ENCODE results near the gene TBXA2R.

The TBXA2R gene

DNA sequence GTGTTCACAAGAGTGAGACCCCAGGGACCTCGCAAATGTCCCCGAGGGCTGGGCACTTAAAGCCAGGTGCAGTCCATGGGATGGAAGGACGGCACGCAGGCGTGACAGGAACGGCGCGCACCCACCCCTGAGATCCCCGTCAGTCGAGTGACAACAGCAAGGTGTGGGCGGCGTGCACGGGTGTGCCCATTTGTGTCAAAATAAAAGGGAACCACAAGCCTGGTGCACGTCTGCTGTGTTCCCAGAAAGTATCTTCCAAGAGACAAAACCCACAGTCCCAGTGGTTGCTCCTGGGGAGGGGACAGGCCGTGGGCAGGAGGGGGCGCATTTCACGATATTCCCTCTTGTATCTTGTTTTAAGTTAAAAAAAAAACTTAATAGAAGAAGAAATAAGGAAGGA is 35.6 kb upstream of the TBXA2R start:
- no peak overlapping the region for H4K91ac ChIP-seq (ENCODE audit: low read depth, low read length)
- H3K14ac ChIP-seq (ENCODE audit: low read length), result no peak overlapping the region
- no peak overlapping the region for H2BK5ac ChIP-seq (ENCODE audit: low read depth, low read length, poor library complexity)
- H3K4me1 ChIP-seq (ENCODE audit: control insufficient read depth in 1 of 2, insufficient read depth in 2 of 2, low read length in 2 of 2), result no peaks in the 10 kb centered on the region
- no CpG with 5 or more reads among the region's 17 CpGs for WGBS (ENCODE audit: extremely low coverage, insufficient coverage, insufficient read length)
- peaks cover 79 to 80% of the 10 kb centered on the region in 2 experiments for H3K36me3 ChIP-seq (ENCODE audit: control insufficient read depth in 1 of 2, insufficient read depth in 2 of 2, low read length in 2 of 2)
- no peak overlapping the region for H3K9ac ChIP-seq (ENCODE audit: low read length)
- no peaks in the 10 kb centered on the region for H3K79me1 ChIP-seq (ENCODE audit: low read length)
- H3K4me2 ChIP-seq (ENCODE audit: low read length), result no peak overlapping the region
- no peak overlapping the region for H2AK5ac ChIP-seq (ENCODE audit: low read length)
- no peak overlapping the region for H2BK12ac ChIP-seq (ENCODE audit: low read length)
- no peak overlapping the region for H3K27ac ChIP-seq (ENCODE audit: low read depth, low read length)
- no peaks in the 10 kb centered on the region for H3K79me2 ChIP-seq (ENCODE audit: control insufficient read depth, insufficient read depth, low read length, poor library complexity)
- no peaks in the 10 kb centered on the region for H3K27me3 ChIP-seq (ENCODE audit: insufficient read depth, low read length)
- H3K18ac ChIP-seq (ENCODE audit: low read length), result no peak overlapping the region
- H2AFZ ChIP-seq (ENCODE audit: insufficient read depth, low read length, poor library complexity), result no peak overlapping the region
- H3K4ac ChIP-seq (ENCODE audit: low read depth, low read length), result no peak overlapping the region
- no peak for DNase-seq
- peaks cover 5% of the 10 kb centered on the region for H3K9me3 ChIP-seq (ENCODE audit: insufficient read depth, low read depth, low read length)
- no peak overlapping the region for H2BK120ac ChIP-seq (ENCODE audit: insufficient read depth, low read length, poor library complexity)
- no peak overlapping the region for H4K12ac ChIP-seq (ENCODE audit: low read depth, low read length)
- no peak overlapping the region for H3K23ac ChIP-seq (ENCODE audit: low read length)
- no peak overlapping the region for H4K8ac ChIP-seq (ENCODE audit: low read depth, low read length)
- no peak overlapping the region for H3K4me3 ChIP-seq (ENCODE audit: low read depth, low read length)

- no peaks in the 10 kb centered on the region for H3K79me2 ChIP-seq (ENCODE audit: control insufficient read depth, insufficient read depth, low read length, poor library complexity)
- H3K4ac ChIP-seq (ENCODE audit: low read depth, low read length), result no peak overlapping the region
- peaks cover 79 to 81% of the 10 kb centered on the region in 2 experiments for H3K36me3 ChIP-seq (ENCODE audit: control insufficient read depth in 1 of 2, insufficient read depth in 2 of 2, low read length in 2 of 2)
- no peak overlapping the region for H4K8ac ChIP-seq (ENCODE audit: low read depth, low read length)
- DNase-seq, result no peak
- no peak overlapping the region for H2BK12ac ChIP-seq (ENCODE audit: low read length)
- H3K23ac ChIP-seq (ENCODE audit: low read length), result no peak overlapping the region
- no peak overlapping the region for H2BK120ac ChIP-seq (ENCODE audit: insufficient read depth, low read length, poor library complexity)
- H3K4me1 ChIP-seq (ENCODE audit: control insufficient read depth in 1 of 2, insufficient read depth in 2 of 2, low read length in 2 of 2), result no peaks in the 10 kb centered on the region
- no peak overlapping the region for H3K27ac ChIP-seq (ENCODE audit: low read depth, low read length)
- H2BK5ac ChIP-seq (ENCODE audit: low read depth, low read length, poor library complexity), result no peak overlapping the region
- WGBS (ENCODE audit: extremely low coverage, insufficient coverage, insufficient read length), result no CpG with 5 or more reads among the region's 28 CpGs
- no peak overlapping the region for H3K4me3 ChIP-seq (ENCODE audit: low read depth, low read length)
- no peak overlapping the region for H3K9ac ChIP-seq (ENCODE audit: low read length)
- H3K14ac ChIP-seq (ENCODE audit: low read length), result no peak overlapping the region
- H3K79me1 ChIP-seq (ENCODE audit: low read length), result no peaks in the 10 kb centered on the region
- no peak overlapping the region for H4K12ac ChIP-seq (ENCODE audit: low read depth, low read length)
- H4K91ac ChIP-seq (ENCODE audit: low read depth, low read length), result no peak overlapping the region
- H3K4me2 ChIP-seq (ENCODE audit: low read length), result no peak overlapping the region
- peaks cover 5% of the 10 kb centered on the region for H3K9me3 ChIP-seq (ENCODE audit: insufficient read depth, low read depth, low read length)
- no peak overlapping the region for H2AK5ac ChIP-seq (ENCODE audit: low read length)
- no peak overlapping the region for H2AFZ ChIP-seq (ENCODE audit: insufficient read depth, low read length, poor library complexity)
- H3K27me3 ChIP-seq (ENCODE audit: insufficient read depth, low read length), result no peaks in the 10 kb centered on the region
- no peak overlapping the region for H3K18ac ChIP-seq (ENCODE audit: low read length)
These were observed 35.0 kb upstream of the TBXA2R start for GRCh38 chr19:3641515-3642269.

DNA sequence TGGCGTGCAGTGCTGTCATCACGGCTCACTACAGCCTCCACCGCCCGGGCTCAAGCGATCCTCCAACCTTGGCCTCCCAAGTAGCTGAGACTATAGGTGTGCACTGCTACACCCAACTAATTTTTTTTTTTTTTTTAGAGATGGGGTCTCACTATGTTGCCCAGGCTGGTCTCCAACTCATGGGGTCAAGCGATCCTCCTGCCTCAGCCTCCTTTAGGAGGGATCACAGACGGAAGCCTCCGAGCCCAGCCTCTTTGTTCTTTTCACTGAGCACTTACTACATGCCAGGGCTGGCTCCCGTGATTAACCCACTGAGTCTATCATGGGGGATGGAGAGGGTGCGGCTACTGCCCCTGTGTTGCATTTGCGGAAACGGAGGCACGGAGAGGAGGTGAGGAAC is 32.8 kb upstream of the TBXA2R start:
- Histone ChIP-seq H3K4me3 (ENCODE audit: low read depth, low read length) (no peak overlapping the region), H3K9ac (ENCODE audit: low read length) (no peak overlapping the region), H3K9me3 (ENCODE audit: insufficient read depth, low read depth, low read length) (peaks cover 5% of the 10 kb centered on the region), H4K12ac (ENCODE audit: low read depth, low read length) (no peak overlapping the region), H3K27ac (ENCODE audit: low read depth, low read length) (no peak overlapping the region), H3K18ac (ENCODE audit: low read length) (no peak overlapping the region), H3K14ac (ENCODE audit: low read length) (no peak overlapping the region), H3K4me1 (ENCODE audit: control insufficient read depth in 1 of 2, insufficient read depth in 2 of 2, low read length in 2 of 2) (no peaks in the 10 kb centered on the region), H4K91ac (ENCODE audit: low read depth, low read length) (no peak overlapping the region), H3K4me2 (ENCODE audit: low read length) (no peak overlapping the region), H2BK12ac (ENCODE audit: low read length) (no peak overlapping the region), H2AFZ (ENCODE audit: insufficient read depth, low read length, poor library complexity) (no peak overlapping the region), H2BK5ac (ENCODE audit: low read depth, low read length, poor library complexity) (no peak overlapping the region), H2AK5ac (ENCODE audit: low read length) (no peak overlapping the region), H3K79me2 (ENCODE audit: control insufficient read depth, insufficient read depth, low read length, poor library complexity) (no peaks in the 10 kb centered on the region), H3K23ac (ENCODE audit: low read length) (no peak overlapping the region), H3K36me3 (ENCODE audit: control insufficient read depth in 1 of 2, insufficient read depth in 2 of 2, low read length in 2 of 2) (peaks cover 63 to 67% of the 10 kb centered on the region in 2 experiments), H3K27me3 (ENCODE audit: insufficient read depth, low read length) (no peaks in the 10 kb centered on the region), H3K79me1 (ENCODE audit: low read length) (no peaks in the 10 kb centered on the region), H4K8ac (ENCODE audit: low read depth, low read length) (no peak overlapping the region), H2BK120ac (ENCODE audit: insufficient read depth, low read length, poor library complexity) (no peak overlapping the region), H3K4ac (ENCODE audit: low read depth, low read length) (no peak overlapping the region)
- no CpG with 5 or more reads among the region's 13 CpGs for WGBS (ENCODE audit: extremely low coverage, insufficient coverage, insufficient read length)
- DNase-seq, result no peak

GRCh38 chr19:3638208-3639193 is 31.8 kb upstream of the TBXA2R start:
- no CpG with 5 or more reads among the region's 55 CpGs for WGBS (ENCODE audit: extremely low coverage, insufficient coverage, insufficient read length)

More at GRCh38 chr19:3638208-3639193, 31.8 kb upstream of the TBXA2R start:
- no peak overlapping the region for H3K23ac ChIP-seq (ENCODE audit: low read length)
- no peak overlapping the region for H3K18ac ChIP-seq (ENCODE audit: low read length)
- no peak overlapping the region for H3K4ac ChIP-seq (ENCODE audit: low read depth, low read length)
- H3K27me3 ChIP-seq (ENCODE audit: insufficient read depth, low read length), result no peaks in the 10 kb centered on the region
- H2BK5ac ChIP-seq (ENCODE audit: low read depth, low read length, poor library complexity), result no peak overlapping the region
- no peak for DNase-seq
- H2AK5ac ChIP-seq (ENCODE audit: low read length), result no peak overlapping the region
- no peak overlapping the region for H2BK120ac ChIP-seq (ENCODE audit: insufficient read depth, low read length, poor library complexity)
- H2AFZ ChIP-seq (ENCODE audit: insufficient read depth, low read length, poor library complexity), result no peak overlapping the region
- no peak overlapping the region for H3K4me2 ChIP-seq (ENCODE audit: low read length)
- no peaks in the 10 kb centered on the region for H3K79me1 ChIP-seq (ENCODE audit: low read length)
- H3K9me3 ChIP-seq (ENCODE audit: insufficient read depth, low read depth, low read length), result peaks cover 5% of the 10 kb centered on the region
- no peak overlapping the region for H3K4me3 ChIP-seq (ENCODE audit: low read depth, low read length)
- H3K79me2 ChIP-seq (ENCODE audit: control insufficient read depth, insufficient read depth, low read length, poor library complexity), result no peaks in the 10 kb centered on the region
- H3K27ac ChIP-seq (ENCODE audit: low read depth, low read length), result no peak overlapping the region
- H4K12ac ChIP-seq (ENCODE audit: low read depth, low read length), result no peak overlapping the region
- H2BK12ac ChIP-seq (ENCODE audit: low read length), result no peak overlapping the region
- H3K14ac ChIP-seq (ENCODE audit: low read length), result no peak overlapping the region
- H4K8ac ChIP-seq (ENCODE audit: low read depth, low read length), result no peak overlapping the region
- H3K4me1 ChIP-seq (ENCODE audit: control insufficient read depth in 1 of 2, insufficient read depth in 2 of 2, low read length in 2 of 2), result no peaks in the 10 kb centered on the region
- peaks cover 64 to 65% of the 10 kb centered on the region in 2 experiments for H3K36me3 ChIP-seq (ENCODE audit: control insufficient read depth in 1 of 2, insufficient read depth in 2 of 2, low read length in 2 of 2)
- H4K91ac ChIP-seq (ENCODE audit: low read depth, low read length), result no peak overlapping the region
- H3K9ac ChIP-seq (ENCODE audit: low read length), result no peak overlapping the region
